ENCODE data around the gene THAP2.
"Not testable (repeated sequence)": the region's sequence is repeated elsewhere in the genome, so short reads cannot be mapped to it uniquely, and the experiment has no call there.

THAP2 gene

DNA sequence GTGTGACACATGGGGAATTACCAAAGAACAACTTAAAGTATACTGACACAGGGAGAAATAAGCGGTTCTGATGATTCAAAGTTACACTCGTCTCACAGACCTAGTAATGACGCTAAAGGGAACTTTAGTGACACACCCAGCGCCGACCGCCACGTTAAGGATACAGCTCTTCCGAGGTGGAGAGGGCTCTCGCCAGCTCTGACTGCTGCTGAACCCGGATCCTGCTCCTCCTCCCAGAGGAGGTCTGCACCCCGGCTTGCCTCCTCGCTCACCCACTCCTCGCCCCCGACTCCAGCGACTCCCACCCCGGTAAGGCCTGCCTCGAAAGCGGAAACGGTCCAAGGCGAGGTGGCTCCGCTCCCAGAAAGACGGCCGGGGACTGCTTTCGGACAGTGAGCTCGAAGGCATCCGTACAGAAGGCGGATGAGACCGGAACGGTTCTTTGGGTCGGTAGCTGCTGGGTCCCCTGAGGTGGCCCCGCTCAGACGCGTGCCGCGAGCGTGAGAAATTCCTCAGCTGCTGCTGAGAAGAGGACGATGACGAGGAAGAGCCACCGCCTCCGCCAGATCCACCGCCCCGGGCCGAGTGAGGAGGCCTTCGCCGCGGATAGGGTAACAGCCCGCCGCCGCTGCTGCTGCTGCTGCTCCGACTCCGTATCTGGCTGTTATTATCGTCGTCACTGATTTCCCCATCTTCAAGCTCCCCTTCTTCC is 1.1 kb upstream of the THAP2 start:
- DNase-seq (ENCODE audit: low read depth) = peak; percentile 55

DNA sequence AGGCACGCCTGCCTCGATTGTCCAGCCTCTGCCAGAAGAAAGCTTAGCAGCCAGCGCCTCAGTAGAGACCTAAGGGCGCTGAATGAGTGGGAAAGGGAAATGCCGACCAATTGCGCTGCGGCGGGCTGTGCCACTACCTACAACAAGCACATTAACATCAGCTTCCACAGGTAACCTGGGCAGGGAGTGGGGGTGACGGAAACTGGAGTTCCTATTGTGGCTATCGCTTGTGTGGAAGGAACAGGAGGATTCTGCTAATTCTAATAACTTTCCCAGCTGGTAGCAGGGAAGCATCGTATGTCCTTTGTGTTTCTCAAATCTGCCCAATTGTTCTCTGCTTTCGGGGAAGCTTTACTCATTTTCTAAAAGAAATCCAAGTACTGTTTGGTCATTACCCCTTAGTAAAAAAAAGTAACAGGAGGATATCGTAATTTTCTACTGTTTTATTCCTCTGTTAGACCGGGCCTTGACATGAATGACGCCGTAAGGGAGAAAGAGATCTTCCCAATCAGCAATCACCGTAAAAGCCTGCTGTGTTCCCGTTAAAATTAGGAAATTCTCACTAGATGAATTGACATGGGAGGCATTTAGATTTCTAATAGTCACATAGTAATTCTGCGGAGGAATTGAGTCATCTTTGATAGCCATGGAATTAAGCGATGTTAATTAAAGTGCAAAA is 449 bp downstream of the THAP2 start:
- DNase-seq (ENCODE audit: low read depth) = no peak

DNA sequence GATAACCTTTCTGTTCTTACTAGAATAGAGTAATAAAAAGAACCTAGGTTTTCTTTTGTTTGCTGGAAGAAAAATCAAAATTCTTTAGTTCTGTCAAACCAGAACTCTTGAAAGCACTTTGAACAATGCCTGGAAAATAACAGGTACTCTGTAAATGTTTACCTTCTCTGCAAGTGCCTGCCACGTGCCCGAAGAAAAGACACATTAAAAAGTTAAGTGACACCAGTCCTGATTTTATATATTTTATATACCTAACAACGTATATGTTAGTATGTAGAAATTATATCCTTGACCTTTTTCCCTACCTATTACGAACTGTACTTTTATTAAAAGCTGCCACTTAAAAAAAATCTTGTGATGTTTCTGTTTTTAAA is 976 bp downstream of the THAP2 start:
- DNase-seq (ENCODE audit: low read depth) = no peak

DNA sequence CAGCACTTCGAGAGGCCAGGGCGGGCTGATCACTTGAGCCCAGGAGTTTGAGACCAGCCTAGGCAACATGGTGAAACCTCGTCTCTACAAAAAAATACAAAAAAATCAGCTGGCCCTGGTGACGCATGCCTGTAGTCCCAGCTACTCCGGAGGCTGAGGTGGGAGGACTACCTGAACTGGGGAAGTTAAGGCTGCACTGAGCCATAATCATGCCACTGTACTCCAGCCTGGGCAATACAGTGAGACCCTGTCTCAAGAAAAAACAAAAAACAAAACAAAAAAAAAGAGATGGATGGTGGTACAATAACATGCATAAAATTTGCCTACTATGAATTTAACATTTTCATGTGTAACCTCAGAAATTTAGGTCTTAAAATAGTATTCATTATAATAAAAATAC is 2.2 kb downstream of the THAP2 start:
- no peak for DNase-seq (ENCODE audit: low read depth)

DNA sequence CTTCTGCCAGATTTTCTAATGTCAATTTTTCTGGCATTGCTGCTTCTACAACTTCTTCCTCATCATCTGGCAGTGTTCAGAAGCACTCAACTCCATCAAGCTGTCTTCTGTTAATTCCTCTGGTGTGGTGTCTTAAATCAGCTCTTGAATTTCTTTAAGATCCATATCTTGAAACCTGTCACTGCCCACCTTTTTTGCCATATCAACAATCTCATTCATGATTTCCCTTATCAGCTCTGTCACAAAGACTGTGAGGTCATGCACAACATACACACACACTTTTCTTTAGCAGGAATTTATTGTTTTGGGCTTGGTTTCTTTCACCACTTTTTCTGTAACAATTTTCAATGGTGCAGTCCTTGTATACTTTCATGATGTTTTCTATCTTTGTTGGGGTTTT is 7.2 kb downstream of the THAP2 start:
- no peak for DNase-seq (ENCODE audit: low read depth)

DNA sequence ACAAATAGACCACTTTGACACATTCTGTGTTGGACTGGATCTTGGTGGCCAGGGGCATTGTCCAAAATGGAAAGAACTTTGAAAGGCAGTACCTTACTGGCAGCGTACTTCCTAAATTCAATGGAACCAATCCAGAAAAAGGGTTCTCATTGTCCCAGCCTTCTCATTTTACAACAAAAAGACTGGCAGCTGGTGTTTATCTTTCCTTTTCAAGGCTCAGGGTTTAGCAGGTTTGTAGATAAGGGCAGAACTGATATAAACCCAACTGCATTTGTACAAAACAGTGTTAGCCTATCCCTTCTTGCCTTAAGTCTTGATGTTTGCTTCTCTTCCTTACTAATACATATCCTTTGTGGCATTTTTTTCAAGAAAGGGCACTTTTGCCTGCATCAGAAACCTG is 7.7 kb downstream of the THAP2 start:
- DNase-seq (ENCODE audit: low read depth) = no peak

DNA sequence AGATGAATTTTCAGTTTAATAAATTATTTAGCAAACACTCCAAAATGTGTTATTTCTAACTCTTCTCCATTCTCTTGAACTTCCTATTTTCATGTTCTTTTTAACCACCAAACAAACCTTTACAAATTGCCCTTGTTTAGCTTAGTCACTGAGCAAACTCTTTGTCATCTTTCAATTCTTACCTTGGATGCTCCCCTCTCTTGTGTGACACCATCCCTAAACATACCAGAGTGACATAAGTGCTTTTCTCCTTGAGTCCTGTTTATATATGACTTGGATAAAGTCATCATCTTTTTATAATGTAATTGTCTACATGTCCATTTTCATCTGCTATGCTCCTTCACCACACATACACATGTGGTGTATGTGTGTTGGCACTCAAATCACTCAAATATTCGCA is 18.4 kb downstream of the THAP2 start:
- DNase-seq (ENCODE audit: low read depth) = no peak

DNA sequence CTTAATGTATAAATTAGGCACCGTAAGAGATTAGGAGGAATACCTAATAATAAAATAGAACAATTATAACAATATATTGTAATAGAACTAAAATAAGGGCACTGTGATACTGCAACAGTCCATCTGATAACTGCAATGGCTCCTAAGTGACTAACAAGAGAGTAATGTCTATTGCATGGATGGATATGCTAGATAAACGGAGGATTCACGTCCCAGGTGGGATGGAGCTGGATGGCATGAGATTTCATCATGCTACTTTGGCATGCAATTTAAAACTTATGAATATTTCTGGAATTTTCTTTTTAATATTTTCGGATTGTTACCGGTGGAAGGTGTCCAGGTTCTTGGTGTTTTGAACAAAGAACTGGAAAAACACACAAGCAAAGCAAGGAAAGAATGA is 19.5 kb downstream of the THAP2 start:
- no peak for DNase-seq (ENCODE audit: low read depth)

DNA sequence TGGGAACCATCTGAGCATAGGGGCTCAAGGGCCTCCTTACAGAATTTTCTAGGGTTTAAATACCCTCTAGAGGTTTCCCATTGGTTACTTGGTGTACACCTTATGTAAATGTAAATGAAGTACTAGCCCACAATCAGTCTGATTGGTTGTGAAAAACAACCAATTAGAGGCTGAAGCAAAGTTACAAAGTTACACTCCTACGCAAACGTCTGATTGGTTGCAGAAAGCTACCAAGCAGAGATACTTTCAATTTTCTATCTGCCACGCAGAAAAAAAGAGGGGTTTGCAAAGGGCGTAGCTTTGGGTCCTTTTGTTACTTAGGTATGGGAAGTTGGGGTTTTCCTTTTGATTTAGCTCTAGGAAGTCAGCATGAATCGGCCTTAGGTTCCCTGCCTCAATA is 20.0 kb downstream of the THAP2 start:
- no peak for DNase-seq (ENCODE audit: low read depth)

DNA sequence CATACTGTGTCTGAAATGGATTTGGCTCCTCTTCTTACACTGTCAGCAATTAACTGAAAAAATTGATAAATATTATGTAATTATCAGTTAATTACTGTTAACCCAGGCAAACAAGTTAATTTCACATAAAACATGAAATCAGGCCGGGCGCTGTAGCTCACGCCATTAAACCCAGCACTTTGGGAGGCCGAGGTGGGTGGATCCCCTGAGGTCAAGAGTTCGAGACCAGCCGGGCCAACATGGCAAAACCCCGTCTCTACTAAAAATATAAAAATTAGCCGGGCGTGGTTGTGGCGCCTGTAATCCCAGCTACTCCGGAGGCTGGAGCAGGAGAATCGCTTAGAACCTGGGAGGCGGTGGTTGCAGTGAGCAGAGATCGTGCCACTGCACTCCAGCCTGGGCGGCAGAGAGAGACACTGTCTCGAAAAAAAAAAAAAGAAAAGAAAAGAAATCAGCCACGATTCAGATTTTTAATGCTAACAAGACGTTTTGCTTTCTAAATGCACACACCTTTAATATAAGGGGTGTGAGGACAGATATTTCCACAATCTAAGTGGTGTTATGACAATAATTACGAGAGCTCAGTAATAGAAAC is 21.3 kb downstream of the THAP2 start:
- no peak for DNase-seq (ENCODE audit: low read depth)

DNA sequence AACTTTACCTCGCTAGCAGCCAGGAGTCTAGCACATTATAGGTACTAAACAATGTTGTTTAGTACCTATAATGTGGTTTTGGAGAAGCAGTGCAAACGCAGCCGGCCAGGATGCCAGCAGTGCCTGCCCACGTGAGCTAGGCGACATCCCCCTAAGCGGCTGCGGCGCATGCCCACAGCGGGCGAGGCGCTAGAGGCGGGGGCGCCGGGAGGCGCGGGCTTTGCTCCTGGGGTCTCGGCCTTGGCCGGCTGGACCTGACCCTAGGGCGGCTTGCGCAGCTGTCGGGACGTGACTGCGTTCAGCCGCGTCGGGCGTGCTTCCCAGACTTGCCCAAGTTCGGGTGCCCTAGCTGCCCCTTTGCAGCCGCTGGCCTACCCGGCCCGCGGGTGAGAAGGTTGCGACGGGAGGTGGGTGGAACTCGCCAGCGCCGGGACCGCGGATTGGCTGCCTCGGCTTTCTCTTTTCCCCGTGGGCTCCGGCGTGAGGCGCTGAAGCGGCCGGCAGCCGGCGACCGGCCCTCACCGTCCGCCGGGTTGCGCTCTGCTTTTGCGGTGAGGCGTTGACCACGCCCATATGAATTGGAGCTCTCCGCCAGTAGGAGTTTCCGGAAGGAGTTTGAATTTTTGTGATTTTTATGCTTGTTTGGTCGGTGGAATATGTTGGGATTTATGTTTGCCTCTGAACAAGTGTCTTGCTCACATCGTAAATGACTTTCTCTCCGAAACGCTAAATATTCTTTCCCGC is 22.0 kb downstream of the THAP2 start, which contains the start of gene TMEM19:
TMEM19 (plus strand) TSS at position 169 of the 744 bp plus-strand sequence. CDS start 599 bp downstream, outside the sequence.
- peak; percentile 69 for DNase-seq (ENCODE audit: low read depth)

DNA sequence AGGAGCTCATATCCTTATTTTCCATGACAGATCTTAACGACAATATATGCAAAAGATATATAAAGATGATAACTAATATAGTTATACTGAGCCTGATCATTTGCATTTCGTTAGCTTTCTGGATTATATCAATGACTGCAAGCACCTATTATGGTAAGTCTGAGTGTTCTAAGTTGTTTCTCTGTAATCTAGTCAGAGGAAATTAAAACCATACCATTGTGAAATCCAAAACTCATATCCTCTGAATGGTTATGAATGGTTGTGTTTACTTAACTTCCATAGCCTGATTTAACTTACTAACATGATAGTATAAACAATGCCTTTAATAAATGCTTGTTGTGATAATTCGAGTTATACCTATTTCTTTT is 22.5 kb downstream of the THAP2 start:
- DNase-seq (ENCODE audit: low read depth) = no peak

DNA sequence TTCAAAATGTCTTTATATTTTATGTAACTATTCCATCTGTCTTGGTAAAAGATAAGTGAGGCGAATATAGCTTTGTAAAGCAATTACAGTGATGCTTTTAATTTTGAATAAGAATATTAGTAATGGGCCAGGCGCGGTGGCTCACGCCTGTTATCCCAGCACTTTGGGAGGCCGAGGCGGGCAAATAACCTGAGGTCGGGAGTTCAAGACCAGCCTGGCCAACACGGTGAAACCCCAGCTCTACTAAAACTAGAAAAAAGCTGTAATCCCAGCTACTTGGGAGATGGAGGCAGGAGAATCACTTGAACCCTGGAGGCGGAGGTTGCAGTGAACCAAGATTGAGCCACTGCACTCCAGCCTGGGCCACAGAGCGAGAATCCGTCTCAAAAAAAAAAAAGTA is 23.1 kb downstream of the THAP2 start:
- not testable (repeated sequence) for DNase-seq (ENCODE audit: low read depth)

DNA sequence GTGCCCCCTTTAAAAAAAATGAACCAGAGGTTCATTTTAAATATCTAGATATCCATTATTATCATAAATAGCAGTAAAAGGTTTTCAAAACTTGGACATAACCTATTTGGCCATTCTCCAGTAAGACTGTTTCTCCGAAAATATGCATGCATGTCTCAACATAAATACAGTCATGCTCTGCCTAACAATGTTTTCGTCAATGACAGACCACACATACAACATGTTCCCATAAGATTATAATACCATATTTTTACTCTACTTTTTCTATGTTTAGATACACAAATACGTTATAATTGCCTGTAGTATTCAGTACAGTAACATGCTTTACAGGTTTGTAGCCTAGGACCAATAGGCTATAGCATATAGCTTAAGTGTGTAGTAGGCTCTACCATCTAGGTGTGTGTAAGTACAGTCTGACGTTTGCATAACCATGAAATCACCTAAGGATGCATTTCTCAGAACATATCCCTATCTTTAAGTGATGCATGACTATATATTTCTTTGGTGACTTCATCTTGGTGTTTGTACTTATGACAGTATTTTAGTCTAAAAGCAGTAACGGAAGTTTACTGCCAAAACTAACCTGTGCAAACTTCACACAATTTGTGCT is 25.0 kb downstream of the THAP2 start:
- no peak for DNase-seq (ENCODE audit: low read depth)

DNA sequence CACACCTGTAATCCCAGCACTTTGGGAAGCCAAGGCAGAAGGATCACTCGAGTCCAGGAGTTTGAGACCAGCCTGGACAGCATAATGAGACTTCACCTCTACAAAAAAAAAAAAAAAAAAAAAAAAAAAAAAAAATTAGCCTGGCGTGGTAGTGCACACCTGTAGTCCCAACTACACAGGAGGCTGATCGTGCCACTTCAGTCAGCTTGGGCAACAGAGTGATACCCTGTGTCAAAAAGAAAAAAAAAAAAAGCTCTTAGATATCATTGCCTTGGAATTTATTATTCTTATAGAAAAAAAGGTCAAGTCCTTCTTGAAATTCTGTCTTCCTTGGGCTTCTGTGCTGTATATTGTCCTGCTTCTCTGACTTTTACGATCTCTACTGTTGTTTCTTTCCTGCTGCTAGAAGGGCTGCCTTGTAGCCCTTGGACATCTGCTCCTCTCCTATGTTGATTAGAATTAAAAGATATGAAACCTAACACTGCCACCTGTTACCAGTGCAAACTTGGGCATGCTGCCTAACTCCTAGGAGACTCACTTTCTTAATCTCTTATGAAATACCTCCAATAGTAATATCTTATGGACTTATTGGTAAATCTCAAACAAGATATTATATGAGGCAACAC is 27.5 kb downstream of the THAP2 start:
- no peak for DNase-seq (ENCODE audit: low read depth)

DNA sequence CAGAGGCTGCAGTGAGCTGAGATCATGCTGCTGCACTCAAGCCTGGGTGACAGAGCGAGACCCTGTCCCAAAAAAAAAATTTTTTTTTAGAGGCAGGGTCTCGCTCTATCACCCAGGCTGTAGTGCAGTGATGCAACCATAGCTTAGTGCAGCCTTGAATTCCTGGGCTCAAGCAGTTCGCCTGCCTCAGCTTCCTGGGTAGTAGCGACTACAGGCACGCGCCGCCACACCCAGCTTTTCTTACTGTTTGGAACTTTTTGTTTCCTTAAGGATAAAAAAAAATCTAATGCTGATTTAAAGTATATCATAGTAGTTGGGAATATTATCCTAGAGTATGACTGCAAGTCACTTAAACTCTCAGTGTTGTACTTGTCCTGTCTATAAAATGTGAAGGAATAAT is 29.0 kb downstream of the THAP2 start:
- DNase-seq (ENCODE audit: low read depth) = no peak

DNA sequence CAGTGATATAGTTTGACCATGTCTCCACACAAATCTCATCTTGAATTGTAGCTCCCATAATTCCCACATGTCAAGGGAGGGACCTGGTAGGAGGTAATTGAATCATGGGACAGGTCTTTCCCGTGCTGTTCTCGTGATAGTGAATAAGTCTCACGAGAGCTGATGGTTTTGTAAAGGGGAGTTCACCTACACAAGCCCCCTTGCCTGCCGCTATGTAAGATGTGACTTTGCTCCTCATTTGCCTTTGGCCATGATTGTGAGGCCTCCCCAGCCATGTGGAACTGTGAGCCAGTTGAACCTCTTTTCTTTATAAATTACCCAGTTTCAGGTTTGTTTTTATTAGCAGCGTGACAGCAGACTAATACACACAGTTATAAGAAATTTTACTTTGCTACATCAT is 29.6 kb downstream of the THAP2 start:
- not testable (repeated sequence) for DNase-seq (ENCODE audit: low read depth)

DNA sequence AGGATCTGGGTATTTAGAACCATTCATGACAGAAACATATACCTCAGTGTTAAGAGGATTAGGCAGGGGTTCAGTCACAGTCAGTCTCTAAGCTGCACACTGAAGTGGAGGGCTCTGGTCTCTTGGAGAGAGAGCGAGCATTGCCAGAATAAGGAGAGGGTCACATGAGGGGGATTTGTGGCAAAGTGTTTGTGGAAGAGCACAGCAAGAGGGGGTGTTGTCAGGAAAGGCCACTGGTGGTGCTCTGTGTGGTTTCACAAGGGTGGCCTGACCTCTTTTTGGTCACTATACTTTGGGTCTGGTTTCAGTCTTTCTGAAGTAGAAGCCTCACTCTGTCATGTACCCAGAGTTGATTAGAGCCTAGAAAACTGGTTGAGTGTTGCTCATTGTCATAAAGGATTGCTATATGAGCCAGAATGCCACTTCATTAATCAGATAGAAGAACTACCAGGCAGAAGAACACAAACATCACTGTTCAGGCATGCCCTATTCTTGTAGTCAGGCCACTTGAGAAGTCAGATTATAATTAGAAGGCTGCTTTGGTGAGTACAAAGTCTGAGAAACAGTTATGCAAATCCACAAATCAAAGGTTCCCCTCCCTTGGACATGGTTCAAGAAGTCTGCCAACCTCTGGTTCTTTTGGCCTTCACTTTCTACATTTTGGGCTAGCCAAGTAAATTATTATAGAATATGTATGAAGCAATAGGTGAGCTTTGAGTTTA is 30.2 kb downstream of the THAP2 start:
- no peak for DNase-seq (ENCODE audit: low read depth)

DNA sequence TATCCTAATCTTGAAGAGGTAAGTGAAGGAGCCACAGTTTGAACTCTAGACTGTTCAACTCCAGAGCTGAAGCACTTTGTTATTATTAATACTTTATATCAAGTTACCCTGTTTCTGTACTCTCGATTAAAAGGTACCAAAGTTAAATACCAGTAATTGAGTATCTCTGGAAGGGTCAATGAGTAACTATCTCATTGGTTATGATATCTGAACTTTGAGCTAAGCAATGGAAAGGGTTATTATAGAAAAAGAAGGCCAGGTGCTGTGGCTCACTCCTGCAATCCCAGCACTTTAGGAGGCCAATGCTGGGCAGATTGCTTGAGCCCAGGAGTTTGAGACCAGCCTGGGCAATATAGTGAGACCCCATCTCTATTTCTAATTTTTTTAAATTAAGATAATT is 31.7 kb downstream of the THAP2 start:
- no peak for DNase-seq (ENCODE audit: low read depth)

DNA sequence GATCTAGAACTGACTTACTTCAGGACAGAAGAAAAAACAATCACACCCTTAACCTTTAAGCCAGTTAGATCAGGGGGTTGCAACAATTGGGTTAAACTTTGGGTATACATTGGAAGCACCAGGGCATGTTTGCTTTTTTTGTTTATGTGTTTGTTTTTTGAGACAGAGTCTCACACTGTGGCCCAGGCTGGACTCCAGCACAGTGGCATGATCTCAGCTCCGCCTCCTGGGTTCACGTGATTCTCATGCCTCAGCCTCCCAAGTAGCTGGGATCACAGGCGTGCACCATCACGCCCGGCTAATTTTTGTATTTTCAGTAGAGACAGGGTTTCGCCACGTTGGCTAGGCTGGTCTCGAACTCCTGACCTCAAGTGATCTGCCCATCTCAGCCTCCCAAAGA is 38.1 kb downstream of the THAP2 start:
- DNase-seq (ENCODE audit: low read depth) = not testable (repeated sequence)

DNA sequence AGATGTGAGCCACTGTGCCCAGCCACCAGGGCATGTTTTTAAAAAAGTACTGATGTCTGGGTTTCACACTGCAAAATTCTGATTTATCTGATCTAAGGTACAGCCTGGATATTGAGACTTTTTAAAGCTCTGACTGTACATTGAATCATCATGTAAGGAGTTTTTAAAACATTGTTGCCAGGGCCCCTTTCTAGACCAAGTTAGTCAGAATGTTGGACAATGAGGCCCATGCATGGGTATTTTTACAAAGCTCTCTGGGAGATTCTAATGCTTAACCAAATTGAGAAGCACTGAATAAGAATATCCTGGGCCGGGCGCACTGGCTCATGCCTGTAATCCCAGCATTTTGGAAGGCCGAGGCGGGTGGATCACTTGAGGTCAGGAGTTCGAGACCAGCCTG is 38.5 kb downstream of the THAP2 start:
- no peak for DNase-seq (ENCODE audit: low read depth)
